Measurements from ENCODE around the gene ASPM.

The ASPM gene, protein sequence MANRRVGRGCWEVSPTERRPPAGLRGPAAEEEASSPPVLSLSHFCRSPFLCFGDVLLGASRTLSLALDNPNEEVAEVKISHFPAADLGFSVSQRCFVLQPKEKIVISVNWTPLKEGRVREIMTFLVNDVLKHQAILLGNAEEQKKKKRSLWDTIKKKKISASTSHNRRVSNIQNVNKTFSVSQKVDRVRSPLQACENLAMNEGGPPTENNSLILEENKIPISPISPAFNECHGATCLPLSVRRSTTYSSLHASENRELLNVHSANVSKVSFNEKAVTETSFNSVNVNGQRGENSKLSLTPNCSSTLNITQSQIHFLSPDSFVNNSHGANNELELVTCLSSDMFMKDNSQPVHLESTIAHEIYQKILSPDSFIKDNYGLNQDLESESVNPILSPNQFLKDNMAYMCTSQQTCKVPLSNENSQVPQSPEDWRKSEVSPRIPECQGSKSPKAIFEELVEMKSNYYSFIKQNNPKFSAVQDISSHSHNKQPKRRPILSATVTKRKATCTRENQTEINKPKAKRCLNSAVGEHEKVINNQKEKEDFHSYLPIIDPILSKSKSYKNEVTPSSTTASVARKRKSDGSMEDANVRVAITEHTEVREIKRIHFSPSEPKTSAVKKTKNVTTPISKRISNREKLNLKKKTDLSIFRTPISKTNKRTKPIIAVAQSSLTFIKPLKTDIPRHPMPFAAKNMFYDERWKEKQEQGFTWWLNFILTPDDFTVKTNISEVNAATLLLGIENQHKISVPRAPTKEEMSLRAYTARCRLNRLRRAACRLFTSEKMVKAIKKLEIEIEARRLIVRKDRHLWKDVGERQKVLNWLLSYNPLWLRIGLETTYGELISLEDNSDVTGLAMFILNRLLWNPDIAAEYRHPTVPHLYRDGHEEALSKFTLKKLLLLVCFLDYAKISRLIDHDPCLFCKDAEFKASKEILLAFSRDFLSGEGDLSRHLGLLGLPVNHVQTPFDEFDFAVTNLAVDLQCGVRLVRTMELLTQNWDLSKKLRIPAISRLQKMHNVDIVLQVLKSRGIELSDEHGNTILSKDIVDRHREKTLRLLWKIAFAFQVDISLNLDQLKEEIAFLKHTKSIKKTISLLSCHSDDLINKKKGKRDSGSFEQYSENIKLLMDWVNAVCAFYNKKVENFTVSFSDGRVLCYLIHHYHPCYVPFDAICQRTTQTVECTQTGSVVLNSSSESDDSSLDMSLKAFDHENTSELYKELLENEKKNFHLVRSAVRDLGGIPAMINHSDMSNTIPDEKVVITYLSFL (N-terminal part only)

GRCh38 chr1:197146101-197147095 lies at the start of gene ASPM:
Gene ASPM, minus strand, starts transcription at chr1:197146669. Its CDS starts 232 bp downstream, at chr1:197146437.
- peak; percentile 55 to 83 for DNase-seq

DNA sequence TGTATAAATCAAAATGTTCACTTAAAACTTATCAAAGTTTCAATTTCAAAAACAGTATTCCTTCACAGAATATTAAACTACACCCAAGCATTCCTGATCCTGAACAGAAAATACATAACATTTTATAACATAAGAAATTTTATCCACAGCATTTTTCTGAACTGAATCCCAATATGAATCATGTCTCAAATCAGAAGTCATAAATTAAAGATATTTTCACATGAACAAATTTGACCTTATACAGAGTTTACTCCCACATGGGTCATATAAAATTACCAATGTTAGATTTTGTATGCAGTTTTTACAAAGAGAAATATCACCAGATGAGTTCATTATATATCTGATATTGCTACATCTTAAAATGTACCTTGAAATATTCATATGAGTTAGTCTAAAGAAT lies 48.6 kb upstream of the ASPM start:
- DNase-seq = no peak

- DNase-seq = no peak
Observed at GRCh38 chr1:197184190-197184589, 37.7 kb upstream of the ASPM start.

GRCh38 chr1:197183195-197183748 lies 36.8 kb upstream of the ASPM start:
- no peak for DNase-seq

GRCh38 chr1:197182716-197183115 lies 36.2 kb upstream of the ASPM start:
- DNase-seq = no peak

- no peak for DNase-seq
Observed at GRCh38 chr1:197181982-197182381, 35.5 kb upstream of the ASPM start.

DNA sequence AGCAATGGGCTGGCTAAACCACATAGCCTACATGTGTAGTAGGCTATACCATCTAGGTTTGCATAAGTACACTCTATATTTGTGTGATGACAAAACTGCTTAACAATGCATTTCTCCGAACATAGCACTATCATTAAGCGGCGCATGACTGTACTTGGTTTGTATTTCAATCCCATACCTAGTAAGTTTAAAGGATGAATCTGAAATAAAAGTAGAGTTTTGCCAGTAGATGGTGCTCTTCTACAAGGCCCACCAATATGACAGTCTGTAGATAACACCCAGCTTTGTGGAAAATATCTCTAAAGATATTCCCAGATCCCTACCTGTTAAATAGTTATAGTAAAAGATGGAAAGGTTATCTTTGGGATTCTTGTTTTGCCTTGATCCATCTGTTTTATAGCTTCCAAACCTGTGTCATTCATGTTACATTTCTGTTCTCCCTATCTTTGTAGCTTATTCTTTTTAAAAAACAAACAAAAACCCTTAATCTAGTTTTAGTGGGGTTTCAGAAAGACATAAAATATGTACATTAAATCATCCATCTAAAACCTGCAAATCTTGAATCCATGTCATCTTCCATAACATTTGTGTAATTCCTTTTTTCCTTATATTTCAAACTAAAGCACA lies 33.9 kb upstream of the ASPM start:
- peak in 1 of 2 experiments; percentile 47 for DNase-seq

- peak in 1 of 2 experiments; percentile 32 for DNase-seq
Observed at GRCh38 chr1:197178998-197179397, 32.5 kb upstream of the ASPM start.

DNA sequence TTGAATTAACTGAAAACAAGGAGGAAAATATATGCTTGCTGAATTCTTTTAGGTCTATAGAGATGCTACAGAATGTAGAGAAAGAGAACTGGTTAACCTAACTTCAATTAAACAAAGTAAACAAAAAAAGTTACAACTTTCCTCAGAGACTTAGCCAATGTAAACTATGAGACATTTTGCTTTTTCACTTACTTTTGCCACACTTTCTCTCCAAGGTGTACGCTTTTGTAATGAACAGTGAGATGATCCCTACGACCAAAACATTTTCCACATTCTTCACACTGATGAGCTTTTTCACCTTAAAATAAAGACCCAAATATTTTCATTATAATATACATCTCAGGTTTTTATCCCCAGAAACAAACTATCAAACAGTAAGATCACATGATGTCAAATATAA lies 28.3 kb upstream of the ASPM start:
- DNase-seq = no peak

GRCh38 chr1:197173571-197174507 lies 27.4 kb upstream of the ASPM start:
- DNase-seq = no peak

DNA sequence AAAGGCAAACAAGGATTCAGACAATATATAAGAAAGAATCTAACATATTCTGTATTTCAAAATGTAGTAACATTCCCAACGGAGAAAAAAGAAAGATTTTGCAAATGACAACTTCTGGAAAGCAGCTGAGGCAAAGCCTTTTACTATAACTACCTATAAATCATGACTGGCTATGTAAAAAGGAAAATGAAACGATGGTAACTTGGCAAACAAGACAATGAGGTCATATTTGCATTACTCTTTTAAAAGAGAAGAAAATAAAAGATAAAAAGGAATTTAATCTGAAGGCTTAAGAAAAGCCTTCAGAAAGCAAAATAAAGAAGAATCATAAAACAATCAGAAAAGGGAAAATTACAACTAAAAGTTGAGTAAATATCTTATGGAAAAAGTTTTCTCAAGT lies 25.1 kb upstream of the ASPM start:
- DNase-seq = no peak

DNA sequence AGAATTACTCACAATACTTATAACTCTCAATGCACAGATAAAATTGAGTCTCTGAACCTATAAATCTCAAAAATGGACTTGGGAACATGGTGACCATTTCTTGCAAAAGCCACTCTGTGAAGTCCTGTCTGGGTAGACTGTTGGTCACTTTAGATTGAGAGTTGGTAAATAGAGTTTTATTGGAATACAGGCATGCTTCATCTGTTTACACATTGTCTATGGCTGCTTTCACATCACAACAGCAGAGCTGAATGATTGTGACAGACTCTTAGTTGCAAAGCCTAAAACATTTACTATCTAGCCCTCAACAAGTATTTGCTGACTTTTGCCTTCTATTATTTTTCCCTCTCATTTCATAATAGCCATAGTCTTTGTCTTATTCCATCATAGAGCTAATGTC lies 24.1 kb upstream of the ASPM start:
- DNase-seq = no peak

GRCh38 chr1:197159461-197159860 lies 13.0 kb upstream of the ASPM start:
- no peak for DNase-seq

DNA sequence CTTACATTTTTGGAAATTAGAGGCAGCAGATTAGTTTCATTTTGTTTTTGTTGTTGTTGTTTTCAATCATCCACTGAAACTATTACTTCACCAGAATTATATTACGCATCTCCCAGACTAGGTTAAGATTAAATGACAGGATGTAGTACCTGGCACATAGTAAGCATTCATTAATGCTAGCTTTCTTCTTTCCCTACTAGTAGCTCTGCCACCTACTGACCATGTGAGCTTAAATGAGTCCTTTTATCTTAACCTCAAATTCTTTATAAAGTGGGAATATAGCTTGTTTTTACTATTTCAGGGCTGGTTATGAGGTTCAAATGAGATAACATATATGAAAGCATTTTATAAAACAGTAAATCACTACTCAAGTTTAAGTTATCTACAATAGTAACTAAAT lies 10.2 kb upstream of the ASPM start:
- DNase-seq = peak in 1 of 2 experiments; percentile 2

DNA sequence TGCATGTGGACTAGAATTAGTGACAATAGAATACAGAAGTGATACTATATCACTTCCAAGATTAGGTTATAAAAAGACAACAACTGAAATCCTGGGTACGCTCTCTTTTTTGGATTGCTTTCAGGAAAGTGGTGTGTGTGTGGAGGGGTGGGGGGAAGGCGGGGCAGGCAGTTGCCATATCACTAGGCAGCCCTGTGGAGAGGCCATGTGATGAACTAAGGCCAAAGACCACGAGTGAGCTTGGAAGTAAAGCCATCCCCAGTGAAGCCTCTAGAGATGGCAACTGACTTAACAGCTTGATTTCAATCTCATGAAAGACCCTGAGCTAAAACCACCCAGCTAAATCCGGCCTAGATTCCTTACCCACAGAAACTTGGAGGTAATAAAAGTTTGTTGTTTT lies 6.2 kb upstream of the ASPM start:
- no peak for DNase-seq

DNA sequence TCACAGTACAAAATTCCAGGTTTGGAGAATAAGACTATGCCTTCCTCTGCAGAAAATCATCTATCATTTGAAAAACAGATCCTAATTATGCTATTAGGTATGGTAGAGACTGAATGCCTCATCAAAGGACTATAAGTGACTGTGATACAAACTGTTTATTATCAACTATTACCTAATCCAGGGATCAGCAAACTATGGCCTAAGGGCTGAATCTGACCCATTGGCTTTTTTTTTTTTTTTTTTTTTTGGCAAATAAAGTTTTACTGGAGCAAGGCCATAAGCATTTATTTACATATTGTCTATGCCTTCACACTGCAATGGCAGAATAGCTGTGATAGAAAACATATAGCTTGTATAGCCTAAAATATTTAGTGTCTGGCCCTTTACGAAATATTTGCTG lies 4.7 kb upstream of the ASPM start:
- no peak for DNase-seq

GRCh38 chr1:197150336-197151005 lies 4.0 kb upstream of the ASPM start:
- no peak for DNase-seq

DNA sequence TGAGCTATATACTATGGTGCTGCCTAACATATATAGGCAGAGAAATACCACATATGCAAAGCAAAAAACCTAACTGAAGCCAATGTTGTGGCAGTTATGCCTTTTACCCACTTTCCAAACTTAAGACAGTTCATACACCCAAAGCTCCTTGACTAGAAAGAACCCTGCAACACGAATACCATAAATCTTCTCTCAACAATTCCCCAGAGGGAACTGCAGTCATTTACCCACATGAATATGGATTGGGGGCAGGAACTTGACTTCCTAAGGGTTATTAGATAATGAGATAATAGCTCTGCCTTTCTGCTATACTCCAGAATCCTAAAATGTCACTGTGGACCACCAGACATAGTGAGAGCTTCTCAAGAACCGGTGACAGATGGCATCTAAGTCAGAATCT lies 2.9 kb upstream of the ASPM start:
- no peak for DNase-seq

GRCh38 chr1:197145446-197146024 lies 934 bp downstream of the ASPM start:
- no peak for DNase-seq

Measured in SW 1271 (cell line).